Measurements from ENCODE around the gene MEAF6. TPM values are rescaled to one million over a fixed set of nuclear protein-coding genes. Genes with fewer than 3 reads are reported as not detected.

The MEAF6 gene
- total and polyA plus RNA-seq, 2 of the 4 experiments (the other 2 are of a cell fraction): 36.2 to 40.7 TPM

DNA sequence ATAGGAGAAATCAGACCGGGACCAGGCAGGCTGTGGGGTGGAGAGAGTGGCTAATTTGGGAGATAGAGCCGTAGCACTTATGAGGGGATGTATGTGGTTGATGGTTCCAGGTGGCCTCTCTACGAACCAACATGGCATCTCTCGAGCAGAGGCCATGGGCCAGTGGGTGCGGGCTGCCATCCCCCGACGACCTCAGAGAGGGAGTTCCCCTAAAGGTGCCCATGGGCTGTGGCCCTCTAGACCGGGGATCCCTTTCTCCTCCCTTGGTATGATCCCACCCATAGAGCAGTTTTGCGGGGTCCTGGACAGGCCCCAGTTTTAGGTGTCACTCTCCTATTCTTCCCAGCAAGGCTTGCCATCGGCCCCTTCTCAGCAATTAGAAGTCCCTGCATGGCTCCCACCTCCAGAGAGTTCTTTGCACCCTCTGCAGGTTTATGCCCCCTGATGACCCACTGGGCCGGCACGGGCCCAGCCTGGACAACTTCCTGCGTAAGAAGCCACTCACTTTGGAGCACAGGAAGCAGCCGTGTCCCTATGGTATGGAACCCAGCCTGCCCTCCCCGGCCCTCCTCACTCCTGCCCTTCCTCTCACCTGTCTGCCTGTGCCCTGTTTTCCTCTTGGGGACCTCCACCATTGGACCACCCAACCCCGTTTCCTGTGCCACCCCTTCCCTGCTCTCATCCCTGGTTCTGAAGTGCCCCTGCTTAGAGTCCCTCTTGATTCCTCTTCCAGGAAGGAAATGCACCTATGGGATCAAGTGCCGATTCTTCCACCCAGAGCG, 32.4 kb downstream of the MEAF6 start:
- Histone ChIP-seq H3K4me3 (ENCODE audit: insufficient read depth, low read depth, low read length) (no peak overlapping the region), H2AK5ac (ENCODE audit: low read depth, low read length) (no peak overlapping the region), H2AFZ (replicated peaks; ENCODE audit: low read length, poor library complexity) (no peak overlapping the region), H3K36me3 (ENCODE audit: control insufficient read depth, insufficient read depth, low read length) (peaks cover 53% of the 10 kb centered on the region), H2AK9ac (replicated peaks; ENCODE audit: low read depth, low read length, poor library complexity) (no peak overlapping the region), H2BK120ac (ENCODE audit: low read depth, low read length) (no peak overlapping the region), H3K23ac (ENCODE audit: low read depth, low read length) (no peak overlapping the region), H2BK20ac (ENCODE audit: low read depth, low read length) (no peak overlapping the region), H4K20me1 (ENCODE audit: insufficient read depth, low read length) (peaks cover 8% of the 10 kb centered on the region), H3K4me1 (ENCODE audit: control insufficient read depth, insufficient read depth, low read length) (peaks cover 46% of the 10 kb centered on the region), H3K18ac (ENCODE audit: low read depth, low read length) (no peak overlapping the region), H3K9ac (ENCODE audit: low read depth, low read length) (no peak overlapping the region), H3K4me2 (ENCODE audit: low read depth, low read length) (no peak overlapping the region), H3K27me3 (ENCODE audit: control insufficient read depth, insufficient read depth, low read length) (no peaks in the 10 kb centered on the region), H3K9me1 (ENCODE audit: insufficient read depth, low read length) (peaks cover 6% of the 10 kb centered on the region; the same call in 1 of the 2 replicates), H4K8ac (ENCODE audit: low read depth in 2 of 2, low read length in 2 of 2) (no peak overlapping the region), H3K9me3 (ENCODE audit: control insufficient read depth, insufficient read depth, low read length) (no peaks in the 10 kb centered on the region), H4K91ac (ENCODE audit: insufficient read depth, low read depth, low read length) (no peak overlapping the region), H3K4ac (ENCODE audit: low read depth, low read length) (no peak overlapping the region), H3K27ac (ENCODE audit: insufficient read depth, low read length) (no peak overlapping the region), H3K79me1 (ENCODE audit: low read depth in 1 of 2, low read length in 2 of 2) (peaks cover 24 to 47% of the 10 kb centered on the region in 2 experiments; a peak in 3 of 4 replicates), H2BK5ac (ENCODE audit: low read depth, low read length, poor library complexity, severe bottlenecking) (no peak overlapping the region), H3K56ac (ENCODE audit: extremely low read depth, insufficient read depth, low read length) (no peak overlapping the region), H4K5ac (ENCODE audit: low read depth, low read length) (no peak overlapping the region), H2BK15ac (ENCODE audit: low read depth, low read length) (no peak overlapping the region), H3K14ac (replicated peaks; ENCODE audit: low read depth, low read length) (no peak overlapping the region)
- BruUV-seq (replicated peaks): no TSS peak
- ATAC-seq (ENCODE audit: low read depth) (no peak), DNase-seq (no peak)
- intact Hi-C loops (cut with micrococcal nuclease) (no loop called here), dilution Hi-C loops (cut with HindIII; ENCODE audit: low sequenced_read_pairs, unreplicated experiment) (no loop called here), in situ Hi-C loops (cut with MboI; ENCODE audit: low sequenced_read_pairs) (no loop called here)
- TF ChIP-seq NFE2L2 (IDR thresholded peaks at IDR 0.05; ENCODE audit: low read depth, low read length) (no peak), POLR2A (IDR thresholded peaks at IDR 0.05; ENCODE audit: low read depth, low read length) (no peak), SMC3 (IDR thresholded peaks at IDR 0.05; ENCODE audit: low read depth, low read length) (no peak), BHLHE40 (IDR thresholded peaks at IDR 0.05; ENCODE audit: low read depth, low read length) (no peak), MXI1 (IDR thresholded peaks at IDR 0.05; ENCODE audit: borderline replicate concordance, low read depth, low read length) (no peak), CHD1 (IDR thresholded peaks at IDR 0.05; ENCODE audit: low read depth, low read length) (no peak), MAFK (IDR thresholded peaks at IDR 0.05; ENCODE audit: low read depth, low read length) (no peak), FOS (IDR thresholded peaks at IDR 0.05; ENCODE audit: low read depth, low read length) (no peak), RAD21 (IDR thresholded peaks at IDR 0.05; ENCODE audit: low read length) (no peak), MAZ (IDR thresholded peaks at IDR 0.05; ENCODE audit: borderline replicate concordance, low read depth, low read length) (no peak), CEBPB (IDR thresholded peaks at IDR 0.05; ENCODE audit: low read depth, low read length) (no peak), RFX5 (IDR thresholded peaks at IDR 0.05; ENCODE audit: low read depth, low read length) (no peak), RCOR1 (IDR thresholded peaks at IDR 0.05; ENCODE audit: insufficient replicate concordance, low read length) (no peak)
- TF ChIP-seq, protein P1, sequence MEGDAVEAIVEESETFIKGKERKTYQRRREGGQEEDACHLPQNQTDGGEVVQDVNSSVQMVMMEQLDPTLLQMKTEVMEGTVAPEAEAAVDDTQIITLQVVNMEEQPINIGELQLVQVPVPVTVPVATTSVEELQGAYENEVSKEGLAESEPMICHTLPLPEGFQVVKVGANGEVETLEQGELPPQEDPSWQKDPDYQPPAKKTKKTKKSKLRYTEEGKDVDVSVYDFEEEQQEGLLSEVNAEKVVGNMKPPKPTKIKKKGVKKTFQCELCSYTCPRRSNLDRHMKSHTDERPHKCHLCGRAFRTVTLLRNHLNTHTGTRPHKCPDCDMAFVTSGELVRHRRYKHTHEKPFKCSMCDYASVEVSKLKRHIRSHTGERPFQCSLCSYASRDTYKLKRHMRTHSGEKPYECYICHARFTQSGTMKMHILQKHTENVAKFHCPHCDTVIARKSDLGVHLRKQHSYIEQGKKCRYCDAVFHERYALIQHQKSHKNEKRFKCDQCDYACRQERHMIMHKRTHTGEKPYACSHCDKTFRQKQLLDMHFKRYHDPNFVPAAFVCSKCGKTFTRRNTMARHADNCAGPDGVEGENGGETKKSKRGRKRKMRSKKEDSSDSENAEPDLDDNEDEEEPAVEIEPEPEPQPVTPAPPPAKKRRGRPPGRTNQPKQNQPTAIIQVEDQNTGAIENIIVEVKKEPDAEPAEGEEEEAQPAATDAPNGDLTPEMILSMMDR (conservative IDR thresholded peaks at IDR 0.05; ENCODE audit: low read depth, low read length): no peak
- TF ChIP-seq, protein P2, sequence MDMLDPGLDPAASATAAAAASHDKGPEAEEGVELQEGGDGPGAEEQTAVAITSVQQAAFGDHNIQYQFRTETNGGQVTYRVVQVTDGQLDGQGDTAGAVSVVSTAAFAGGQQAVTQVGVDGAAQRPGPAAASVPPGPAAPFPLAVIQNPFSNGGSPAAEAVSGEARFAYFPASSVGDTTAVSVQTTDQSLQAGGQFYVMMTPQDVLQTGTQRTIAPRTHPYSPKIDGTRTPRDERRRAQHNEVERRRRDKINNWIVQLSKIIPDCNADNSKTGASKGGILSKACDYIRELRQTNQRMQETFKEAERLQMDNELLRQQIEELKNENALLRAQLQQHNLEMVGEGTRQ (IDR thresholded peaks at IDR 0.05; ENCODE audit: low read depth, low read length): no peak
- TF ChIP-seq, protein P3, sequence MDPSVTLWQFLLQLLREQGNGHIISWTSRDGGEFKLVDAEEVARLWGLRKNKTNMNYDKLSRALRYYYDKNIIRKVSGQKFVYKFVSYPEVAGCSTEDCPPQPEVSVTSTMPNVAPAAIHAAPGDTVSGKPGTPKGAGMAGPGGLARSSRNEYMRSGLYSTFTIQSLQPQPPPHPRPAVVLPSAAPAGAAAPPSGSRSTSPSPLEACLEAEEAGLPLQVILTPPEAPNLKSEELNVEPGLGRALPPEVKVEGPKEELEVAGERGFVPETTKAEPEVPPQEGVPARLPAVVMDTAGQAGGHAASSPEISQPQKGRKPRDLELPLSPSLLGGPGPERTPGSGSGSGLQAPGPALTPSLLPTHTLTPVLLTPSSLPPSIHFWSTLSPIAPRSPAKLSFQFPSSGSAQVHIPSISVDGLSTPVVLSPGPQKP (IDR thresholded peaks at IDR 0.05; ENCODE audit: borderline replicate concordance, low read depth, low read length): no peak
- CTCF ChIA-PET: no interaction called here
- WGBS, 2 experiments (ENCODE audit: extremely low coverage in 2 of 2, insufficient read length in 1 of 2): 97% methylated on average over 7 of the region's 18 CpGs; no CpG with 5 or more reads in 1 of the 2 experiments
- POLR2A ChIA-PET (ENCODE audit: unreplicated experiment): no interaction called here
